SJCRH30 (cell line): ENCODE measurements around the gene GPR161. TPM values are rescaled to one million over a fixed set of nuclear protein-coding genes. Genes with fewer than 3 reads are reported as not detected.

Source experiments
- DNase-seq, 2 experiments: peaks; one replicate each; pipeline ENCODE4 v3.0.0-alpha.2; 2015 to 2020
- H3K27ac ChIP-seq: fragments of 250-450 bp; sonication (Bioruptor Pico); 2 replicates; pipeline ENCODE4 v1.5.1; 2020; ENCODE audit warnings: mild to moderate bottlenecking, moderate library complexity
- H3K27me3 ChIP-seq: fragments of 250-450 bp; sonication (Bioruptor Pico); 2 replicates; pipeline ENCODE4 v1.5.1; 2020; ENCODE audit warnings: mild to moderate bottlenecking, moderate library complexity
- H3K36me3 ChIP-seq: fragments of 250-450 bp; sonication (Bioruptor Pico); 2 replicates; pipeline ENCODE4 v1.5.1; 2020; ENCODE audit warnings: mild to moderate bottlenecking, moderate library complexity
- H3K4me1 ChIP-seq: fragments of 250-450 bp; sonication (Bioruptor Pico); 2 replicates; pipeline ENCODE4 v1.5.1; 2020; ENCODE audit warnings: mild to moderate bottlenecking, moderate library complexity
- H3K4me3 ChIP-seq: fragments of 250-450 bp; sonication (Bioruptor Pico); 2 replicates; pipeline ENCODE4 v1.5.1; 2020; ENCODE audit warnings: mild to moderate bottlenecking, moderate library complexity
- H3K9me3 ChIP-seq: fragments of 250-450 bp; sonication (Bioruptor Pico); replicated peaks from 2 replicates; pipeline ENCODE4 v1.5.1; 2020; ENCODE audit warnings: mild to moderate bottlenecking, moderate library complexity
- total RNA-seq: library from RNA; depleted of rRNA; stranded (reverse); fragments of >200 nt; shearing (Covaris generic); gene quantifications from 2 replicates; pipeline ENCODE4 v1.2.3, GENCODE V29; 2014

The GPR161 gene
- total RNA-seq, 1 experiment from 2014 or later: 19.3 TPM

GRCh38 chr1:168135921-168136708, 615 bp downstream of the GPR161 start:
- H3K9me3 ChIP-seq: no peaks in the 10 kb centered on the region
- H3K36me3 ChIP-seq: 0 out of 2 replicates have a peak, but pooled peaks cover 2% of the 10 kb centered on the region
- DNase-seq: peak; percentile 22 to 58
- H3K27ac ChIP-seq: peak overlapping the region; percentile 41; the same call in 1 of the 2 replicates
- peak overlapping the region; percentile 95 for H3K4me3 ChIP-seq
- no peaks in the 10 kb centered on the region for H3K27me3 ChIP-seq
- H3K4me1 ChIP-seq: no peaks in the 10 kb centered on the region

- no peaks in the 10 kb centered on the region for H3K9me3 ChIP-seq
- DNase-seq: peak; percentile 14 to 32
- peak overlapping the region; percentile 95 for H3K4me3 ChIP-seq
- no peaks in the 10 kb centered on the region for H3K27me3 ChIP-seq
- H3K36me3 ChIP-seq: 0 out of 2 replicates have a peak, but pooled peaks cover 2% of the 10 kb centered on the region
- H3K4me1 ChIP-seq: no peaks in the 10 kb centered on the region
- no peak overlapping the region; the same call in 1 of the 2 replicates for H3K27ac ChIP-seq
Measured at GRCh38 chr1:168135116-168135920, 1.4 kb downstream of the GPR161 start.

- no peaks in the 10 kb centered on the region for H3K27me3 ChIP-seq
- DNase-seq: no peak
- H3K27ac ChIP-seq: no peak overlapping the region
- H3K4me1 ChIP-seq: no peaks in the 10 kb centered on the region
- no peak overlapping the region for H3K4me3 ChIP-seq
- 0 out of 2 replicates have a peak, but pooled peaks cover 2% of the 10 kb centered on the region for H3K36me3 ChIP-seq
- H3K9me3 ChIP-seq: no peaks in the 10 kb centered on the region
Measured at GRCh38 chr1:168134642-168135041, 2.1 kb downstream of the GPR161 start.

- DNase-seq: no peak
- Histone ChIP-seq H3K27ac (no peak overlapping the region), H3K9me3 (no peaks in the 10 kb centered on the region), H3K36me3 (0 out of 2 replicates have a peak, but pooled peaks cover 2% of the 10 kb centered on the region), H3K4me1 (no peaks in the 10 kb centered on the region), H3K4me3 (no peak overlapping the region), H3K27me3 (no peaks in the 10 kb centered on the region)
Measured at GRCh38 chr1:168134132-168134531, 2.6 kb downstream of the GPR161 start.

- DNase-seq: no peak
- Histone ChIP-seq H3K4me1 (no peaks in the 10 kb centered on the region), H3K27ac (no peak overlapping the region), H3K9me3 (no peaks in the 10 kb centered on the region), H3K4me3 (no peak overlapping the region), H3K36me3 (0 out of 2 replicates have a peak, but pooled peaks cover 2% of the 10 kb centered on the region), H3K27me3 (no peaks in the 10 kb centered on the region)
Measured at GRCh38 chr1:168129933-168130332, 6.8 kb downstream of the GPR161 start.

GRCh38 chr1:168127503-168127902, 9.2 kb downstream of the GPR161 start:
- 0 out of 2 replicates have a peak, but pooled peaks cover 2% of the 10 kb centered on the region for H3K36me3 ChIP-seq
- DNase-seq: no peak
- H3K27ac ChIP-seq: no peak overlapping the region
- H3K4me3 ChIP-seq: no peak overlapping the region
- H3K9me3 ChIP-seq: no peaks in the 10 kb centered on the region
- no peaks in the 10 kb centered on the region for H3K27me3 ChIP-seq
- H3K4me1 ChIP-seq: no peaks in the 10 kb centered on the region

GRCh38 chr1:168125051-168125450, 11.7 kb downstream of the GPR161 start:
- no peak for DNase-seq
- Histone ChIP-seq H3K9me3 (no peaks in the 10 kb centered on the region), H3K27me3 (no peaks in the 10 kb centered on the region), H3K4me1 (no peaks in the 10 kb centered on the region), H3K4me3 (no peak overlapping the region), H3K27ac (no peak overlapping the region), H3K36me3 (no peaks in the 10 kb centered on the region)

GRCh38 chr1:168121401-168122011, 15.2 kb downstream of the GPR161 start:
- DNase-seq: no peak
- H3K9me3 ChIP-seq: no peaks in the 10 kb centered on the region; the same call in 1 of the 2 replicates
- H3K4me1 ChIP-seq: no peaks in the 10 kb centered on the region
- no peak overlapping the region for H3K27ac ChIP-seq
- H3K27me3 ChIP-seq: no peaks in the 10 kb centered on the region
- no peak overlapping the region for H3K4me3 ChIP-seq
- 0 out of 2 replicates have a peak, but pooled peaks cover 5% of the 10 kb centered on the region for H3K36me3 ChIP-seq

GRCh38 chr1:168119750-168120149, 17.0 kb downstream of the GPR161 start:
- DNase-seq: no peak
- H3K4me3 ChIP-seq: no peak overlapping the region

GRCh38 chr1:168116327-168116799, 20.4 kb downstream of the GPR161 start:
- no peak for DNase-seq

More at GRCh38 chr1:168119750-168120149, 17.0 kb downstream of the GPR161 start:
- Histone ChIP-seq H3K9me3 (no peaks in the 10 kb centered on the region; the same call in 1 of the 2 replicates), H3K36me3 (0 out of 2 replicates have a peak, but pooled peaks cover 5% of the 10 kb centered on the region), H3K27me3 (no peaks in the 10 kb centered on the region), H3K27ac (no peak overlapping the region), H3K4me1 (peaks cover 2% of the 10 kb centered on the region; the same call in 1 of the 2 replicates)

GRCh38 chr1:168114845-168115244, 21.9 kb downstream of the GPR161 start:
- no peak overlapping the region for H3K4me3 ChIP-seq
- no peaks in the 10 kb centered on the region for H3K27me3 ChIP-seq
- H3K27ac ChIP-seq: no peak overlapping the region
- 0 out of 2 replicates have a peak, but pooled peaks cover 5% of the 10 kb centered on the region for H3K36me3 ChIP-seq
- peaks cover 10% of the 10 kb centered on the region for H3K4me1 ChIP-seq
- H3K9me3 ChIP-seq: no peaks in the 10 kb centered on the region; the same call in 1 of the 2 replicates
- peak; percentile 61 to 75 for DNase-seq

More at GRCh38 chr1:168116327-168116799, 20.4 kb downstream of the GPR161 start:
- Histone ChIP-seq H3K4me3 (no peak overlapping the region), H3K36me3 (0 out of 2 replicates have a peak, but pooled peaks cover 5% of the 10 kb centered on the region), H3K27me3 (no peaks in the 10 kb centered on the region), H3K27ac (no peak overlapping the region), H3K4me1 (peaks cover 10% of the 10 kb centered on the region), H3K9me3 (no peaks in the 10 kb centered on the region; the same call in 1 of the 2 replicates)

- Histone ChIP-seq H3K4me3 (no peak overlapping the region), H3K4me1 (peaks cover 10% of the 10 kb centered on the region), H3K36me3 (0 out of 2 replicates have a peak, but pooled peaks cover under 1% of the 10 kb centered on the region), H3K27me3 (no peaks in the 10 kb centered on the region), H3K27ac (no peak overlapping the region), H3K9me3 (no peaks in the 10 kb centered on the region)
- DNase-seq: peak; percentile 79 to 85
Measured at GRCh38 chr1:168112673-168113305, 23.9 kb downstream of the GPR161 start.

GRCh38 chr1:168110896-168111545, 25.7 kb downstream of the GPR161 start:
- no peaks in the 10 kb centered on the region for H3K36me3 ChIP-seq
- no peak overlapping the region for H3K4me3 ChIP-seq
- H3K27me3 ChIP-seq: no peaks in the 10 kb centered on the region
- H3K4me1 ChIP-seq: peaks cover 10% of the 10 kb centered on the region
- no peaks in the 10 kb centered on the region for H3K9me3 ChIP-seq
- H3K27ac ChIP-seq: no peak overlapping the region
- no peak for DNase-seq
